ENCODE measurements around the gene MRPL40. TPM values are rescaled to one million over a fixed set of nuclear protein-coding genes. Genes with fewer than 3 reads are reported as not detected.

MRPL40 gene
- total and polyA plus RNA-seq, 2 of the 13 experiments (the other 11 are each of a cell fraction or from before 2014, with no cell fraction given) = 42.7 to 79.7 TPM

- TF ChIP-seq YEATS4 (CRISPR knock-in tag; IDR thresholded peaks at IDR 0.05; ENCODE audit: borderline replicate concordance) = 0 out of 2 replicates have a peak, but pooled peaks have one; percentile 4
- TF ChIP-seq IKZF1 (IDR thresholded peaks at IDR 0.05) = no peak
- TF ChIP-seq, protein P1, sequence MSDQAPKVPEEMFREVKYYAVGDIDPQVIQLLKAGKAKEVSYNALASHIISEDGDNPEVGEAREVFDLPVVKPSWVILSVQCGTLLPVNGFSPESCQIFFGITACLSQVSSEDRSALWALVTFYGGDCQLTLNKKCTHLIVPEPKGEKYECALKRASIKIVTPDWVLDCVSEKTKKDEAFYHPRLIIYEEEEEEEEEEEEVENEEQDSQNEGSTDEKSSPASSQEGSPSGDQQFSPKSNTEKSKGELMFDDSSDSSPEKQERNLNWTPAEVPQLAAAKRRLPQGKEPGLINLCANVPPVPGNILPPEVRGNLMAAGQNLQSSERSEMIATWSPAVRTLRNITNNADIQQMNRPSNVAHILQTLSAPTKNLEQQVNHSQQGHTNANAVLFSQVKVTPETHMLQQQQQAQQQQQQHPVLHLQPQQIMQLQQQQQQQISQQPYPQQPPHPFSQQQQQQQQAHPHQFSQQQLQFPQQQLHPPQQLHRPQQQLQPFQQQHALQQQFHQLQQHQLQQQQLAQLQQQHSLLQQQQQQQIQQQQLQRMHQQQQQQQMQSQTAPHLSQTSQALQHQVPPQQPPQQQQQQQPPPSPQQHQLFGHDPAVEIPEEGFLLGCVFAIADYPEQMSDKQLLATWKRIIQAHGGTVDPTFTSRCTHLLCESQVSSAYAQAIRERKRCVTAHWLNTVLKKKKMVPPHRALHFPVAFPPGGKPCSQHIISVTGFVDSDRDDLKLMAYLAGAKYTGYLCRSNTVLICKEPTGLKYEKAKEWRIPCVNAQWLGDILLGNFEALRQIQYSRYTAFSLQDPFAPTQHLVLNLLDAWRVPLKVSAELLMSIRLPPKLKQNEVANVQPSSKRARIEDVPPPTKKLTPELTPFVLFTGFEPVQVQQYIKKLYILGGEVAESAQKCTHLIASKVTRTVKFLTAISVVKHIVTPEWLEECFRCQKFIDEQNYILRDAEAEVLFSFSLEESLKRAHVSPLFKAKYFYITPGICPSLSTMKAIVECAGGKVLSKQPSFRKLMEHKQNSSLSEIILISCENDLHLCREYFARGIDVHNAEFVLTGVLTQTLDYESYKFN (CRISPR knock-in tag; conservative IDR thresholded peaks at IDR 0.05) = 0 out of 2 replicates have a peak, but pooled peaks have one; percentile 9
- TF ChIP-seq KAT7 (CRISPR knock-in tag; IDR thresholded peaks at IDR 0.05; ENCODE audit: borderline replicate concordance) = no peak
- TF ChIP-seq, protein P2, sequence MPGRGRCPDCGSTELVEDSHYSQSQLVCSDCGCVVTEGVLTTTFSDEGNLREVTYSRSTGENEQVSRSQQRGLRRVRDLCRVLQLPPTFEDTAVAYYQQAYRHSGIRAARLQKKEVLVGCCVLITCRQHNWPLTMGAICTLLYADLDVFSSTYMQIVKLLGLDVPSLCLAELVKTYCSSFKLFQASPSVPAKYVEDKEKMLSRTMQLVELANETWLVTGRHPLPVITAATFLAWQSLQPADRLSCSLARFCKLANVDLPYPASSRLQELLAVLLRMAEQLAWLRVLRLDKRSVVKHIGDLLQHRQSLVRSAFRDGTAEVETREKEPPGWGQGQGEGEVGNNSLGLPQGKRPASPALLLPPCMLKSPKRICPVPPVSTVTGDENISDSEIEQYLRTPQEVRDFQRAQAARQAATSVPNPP (CRISPR knock-in tag; IDR thresholded peaks at IDR 0.05) = peak; percentile 57; the same call in 1 of the 2 replicates
- TF ChIP-seq ZXDC (CRISPR knock-in tag; IDR thresholded peaks at IDR 0.05) = no peak
- no peak for TF ChIP-seq KLF16 (CRISPR knock-in tag; IDR thresholded peaks at IDR 0.05)
- TF ChIP-seq, protein P3, sequence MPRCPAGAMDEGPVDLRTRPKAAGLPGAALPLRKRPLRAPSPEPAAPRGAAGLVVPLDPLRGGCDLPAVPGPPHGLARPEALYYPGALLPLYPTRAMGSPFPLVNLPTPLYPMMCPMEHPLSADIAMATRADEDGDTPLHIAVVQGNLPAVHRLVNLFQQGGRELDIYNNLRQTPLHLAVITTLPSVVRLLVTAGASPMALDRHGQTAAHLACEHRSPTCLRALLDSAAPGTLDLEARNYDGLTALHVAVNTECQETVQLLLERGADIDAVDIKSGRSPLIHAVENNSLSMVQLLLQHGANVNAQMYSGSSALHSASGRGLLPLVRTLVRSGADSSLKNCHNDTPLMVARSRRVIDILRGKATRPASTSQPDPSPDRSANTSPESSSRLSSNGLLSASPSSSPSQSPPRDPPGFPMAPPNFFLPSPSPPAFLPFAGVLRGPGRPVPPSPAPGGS (CRISPR knock-in tag; IDR thresholded peaks at IDR 0.05) = 0 out of 2 replicates have a peak, but pooled peaks have one; percentile 50
- TF ChIP-seq MXD4 (CRISPR knock-in tag; IDR thresholded peaks at IDR 0.05) = peak; percentile 76
- peak; percentile 36; the same call in 1 of the 2 replicates for TF ChIP-seq MYC (CRISPR knock-in tag; IDR thresholded peaks at IDR 0.05; ENCODE audit: borderline replicate concordance)
- no peak for TF ChIP-seq ZNF781 (CRISPR knock-in tag; IDR thresholded peaks at IDR 0.05; ENCODE audit: borderline replicate concordance, not compliant biosample characterization)
- TF ChIP-seq NFYB (CRISPR knock-in tag; IDR thresholded peaks at IDR 0.05) = peak; percentile 90
- TF ChIP-seq ARID2 (CRISPR knock-in tag; IDR thresholded peaks at IDR 0.05; ENCODE audit: borderline replicate concordance) = peak; percentile 50; the same call in 1 of the 2 replicates
- peak; percentile 56; the same call in 1 of the 2 replicates for TF ChIP-seq ZNF263 (CRISPR knock-in tag; IDR thresholded peaks at IDR 0.05)
- TF ChIP-seq, protein P4, sequence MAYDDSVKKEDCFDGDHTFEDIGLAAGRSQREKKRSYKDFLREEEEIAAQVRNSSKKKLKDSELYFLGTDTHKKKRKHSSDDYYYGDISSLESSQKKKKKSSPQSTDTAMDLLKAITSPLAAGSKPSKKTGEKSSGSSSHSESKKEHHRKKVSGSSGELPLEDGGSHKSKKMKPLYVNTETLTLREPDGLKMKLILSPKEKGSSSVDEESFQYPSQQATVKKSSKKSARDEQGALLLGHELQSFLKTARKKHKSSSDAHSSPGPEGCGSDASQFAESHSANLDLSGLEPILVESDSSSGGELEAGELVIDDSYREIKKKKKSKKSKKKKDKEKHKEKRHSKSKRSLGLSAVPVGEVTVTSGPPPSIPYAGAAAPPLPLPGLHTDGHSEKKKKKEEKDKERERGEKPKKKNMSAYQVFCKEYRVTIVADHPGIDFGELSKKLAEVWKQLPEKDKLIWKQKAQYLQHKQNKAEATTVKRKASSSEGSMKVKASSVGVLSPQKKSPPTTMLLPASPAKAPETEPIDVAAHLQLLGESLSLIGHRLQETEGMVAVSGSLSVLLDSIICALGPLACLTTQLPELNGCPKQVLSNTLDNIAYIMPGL (CRISPR knock-in tag; IDR thresholded peaks at IDR 0.05; ENCODE audit: borderline replicate concordance in 1 of 2, low read depth in 1 of 2) = 0 out of 4 replicates have a peak, but pooled peaks of 1 of the 2 experiments have one; percentile 42
- TF ChIP-seq RAD21 (CRISPR knock-in tag; IDR thresholded peaks at IDR 0.05) = no peak
- TF ChIP-seq NR2F6 (IDR thresholded peaks at IDR 0.05) = peak; percentile 47; the same call in 1 of the 2 replicates
- 0 out of 2 replicates have a peak, but pooled peaks have one; percentile 12 for TF ChIP-seq NR2F6 (CRISPR knock-in tag; IDR thresholded peaks at IDR 0.05)
Observed at GRCh38 chr22:19479355-19480172, 47.2 kb downstream of the MRPL40 start, which contains the start of gene CDC45 (continued).
